Tibial nerve (tissue), 4 donors: ENCODE data around the gene CSPG5.

Experiments used
- CTCF ChIP-seq, 5 experiments: fragments of 200-600 bp in 3 of 5; fragments of 450-650 bp in 2 of 5; sonication (generic) in 3 of 5; IDR thresholded peaks; one replicate each; pipeline ENCODE4 v1.5.1; 2016 to 2019; ENCODE audit warnings: antibody characterized with exemption in 5 of 5, mild to moderate bottlenecking in 3 of 5, moderate library complexity in 2 of 5
- EP300 ChIP-seq, 2 donors: sonication (generic); formaldehyde crosslinking; IDR thresholded peaks; one replicate each; pipeline ENCODE4 v1.6.1; 2017; ENCODE audit warnings: antibody characterized with exemption in 2 of 2, mild to moderate bottlenecking in 1 of 2
- POLR2A ChIP-seq, 2 donors: fragments of 450-650 bp; IDR thresholded peaks; one replicate each; pipeline ENCODE4 v1.6.1; 2017; ENCODE audit warnings: antibody characterized with exemption in 2 of 2, mild to moderate bottlenecking in 2 of 2, moderate library complexity in 2 of 2

- TF ChIP-seq CTCF (IDR thresholded peaks at IDR 0.05) (peak; percentile 85 to 95 (median 89)), POLR2A (IDR thresholded peaks at IDR 0.05) (peak in 1 of 2 donors; percentile 10), EP300 (IDR thresholded peaks at IDR 0.05) (peak in 1 of 2 donors; percentile 50)
Measured at GRCh38 chr3:47522082-47522987, 56.3 kb downstream of the CSPG5 start.
